ENCODE data around the gene ZSCAN21. TPM values are rescaled to one million over a fixed set of nuclear protein-coding genes. Genes with fewer than 3 reads are reported as not detected.

Gene ZSCAN21
- 10 to 100 TPM; 12.8 to 21.8 (median 13.0) TPM for total RNA-seq

DNA sequence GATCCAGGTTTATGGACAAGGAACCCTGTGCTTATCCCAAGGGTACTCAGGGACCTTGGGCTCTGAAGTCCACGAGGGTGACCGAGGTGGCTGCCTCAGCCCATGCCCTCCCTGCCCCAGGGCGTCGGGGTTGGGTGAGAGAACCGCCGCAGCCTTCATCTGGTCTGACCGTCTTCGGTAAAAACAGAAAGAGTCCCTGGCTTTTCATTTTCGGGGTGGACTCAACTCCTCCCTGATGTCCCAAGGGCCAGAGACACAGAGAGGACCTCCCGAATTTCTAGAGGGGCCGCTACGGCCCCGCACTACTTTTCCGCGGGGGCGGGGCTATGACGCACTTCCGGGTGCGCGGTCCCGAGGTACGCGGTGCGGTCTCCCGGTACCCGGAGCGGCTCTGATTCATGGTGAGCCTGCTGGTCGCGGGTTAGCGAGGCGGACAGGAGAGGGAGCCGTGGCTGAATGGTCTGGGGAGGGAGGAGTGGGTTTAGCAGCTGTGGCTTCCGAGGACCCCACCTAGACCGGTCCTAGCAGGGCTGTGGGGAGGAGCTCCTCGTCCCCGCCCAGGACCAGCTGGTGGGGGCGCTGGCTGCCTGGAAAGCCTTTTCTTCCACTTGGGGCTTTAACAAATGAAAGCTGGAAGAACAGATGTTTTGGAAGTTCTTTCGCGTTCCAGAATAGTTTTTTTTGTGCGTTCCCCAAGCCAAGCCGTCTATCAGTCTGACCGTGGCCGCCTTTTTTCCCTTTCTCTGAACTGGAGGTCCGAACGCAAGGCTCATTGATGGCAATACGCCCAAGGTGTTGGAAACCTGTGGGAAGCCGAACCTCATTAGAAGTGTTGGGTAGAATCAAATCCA is at the start of gene ZSCAN21:
Gene ZSCAN21 (plus strand): TSS at position 334 of the 851 bp plus-strand sequence. CDS start 7,233 bp downstream, outside the sequence.
- peak within 1 kb of the TSS; percentile 98 to 99 for H3K27ac ChIP-seq
- no peaks in the 10 kb centered on the region for H3K36me3 ChIP-seq
- DNase-seq (ENCODE audit: low spot score in 2 of 2): peak; percentile 76 to 78
- H3K9me3 ChIP-seq: no peaks in the 10 kb centered on the region
- H3K27me3 ChIP-seq: no peaks in the 10 kb centered on the region
- H3K4me3 ChIP-seq: peak within 1 kb of the TSS; percentile 83 to 93 (median 84)
- intact Hi-C loops (cut with DNase I; ENCODE audit: low total_unique reads): no loop called here
- peak; percentile 85 for TF ChIP-seq POLR2A (IDR thresholded peaks at IDR 0.05)
- TF ChIP-seq, protein P1, sequence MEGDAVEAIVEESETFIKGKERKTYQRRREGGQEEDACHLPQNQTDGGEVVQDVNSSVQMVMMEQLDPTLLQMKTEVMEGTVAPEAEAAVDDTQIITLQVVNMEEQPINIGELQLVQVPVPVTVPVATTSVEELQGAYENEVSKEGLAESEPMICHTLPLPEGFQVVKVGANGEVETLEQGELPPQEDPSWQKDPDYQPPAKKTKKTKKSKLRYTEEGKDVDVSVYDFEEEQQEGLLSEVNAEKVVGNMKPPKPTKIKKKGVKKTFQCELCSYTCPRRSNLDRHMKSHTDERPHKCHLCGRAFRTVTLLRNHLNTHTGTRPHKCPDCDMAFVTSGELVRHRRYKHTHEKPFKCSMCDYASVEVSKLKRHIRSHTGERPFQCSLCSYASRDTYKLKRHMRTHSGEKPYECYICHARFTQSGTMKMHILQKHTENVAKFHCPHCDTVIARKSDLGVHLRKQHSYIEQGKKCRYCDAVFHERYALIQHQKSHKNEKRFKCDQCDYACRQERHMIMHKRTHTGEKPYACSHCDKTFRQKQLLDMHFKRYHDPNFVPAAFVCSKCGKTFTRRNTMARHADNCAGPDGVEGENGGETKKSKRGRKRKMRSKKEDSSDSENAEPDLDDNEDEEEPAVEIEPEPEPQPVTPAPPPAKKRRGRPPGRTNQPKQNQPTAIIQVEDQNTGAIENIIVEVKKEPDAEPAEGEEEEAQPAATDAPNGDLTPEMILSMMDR (IDR thresholded peaks at IDR 0.05): peak in 2 of 3 donors; percentile 12 to 18
- TF ChIP-seq POLR2AphosphoS5 (IDR thresholded peaks at IDR 0.05): peak; percentile 89 to 93 (median 90)
- H3K4me1 ChIP-seq: peaks cover 0 to 6% of the 10 kb centered on the region in 2 donors

DNA sequence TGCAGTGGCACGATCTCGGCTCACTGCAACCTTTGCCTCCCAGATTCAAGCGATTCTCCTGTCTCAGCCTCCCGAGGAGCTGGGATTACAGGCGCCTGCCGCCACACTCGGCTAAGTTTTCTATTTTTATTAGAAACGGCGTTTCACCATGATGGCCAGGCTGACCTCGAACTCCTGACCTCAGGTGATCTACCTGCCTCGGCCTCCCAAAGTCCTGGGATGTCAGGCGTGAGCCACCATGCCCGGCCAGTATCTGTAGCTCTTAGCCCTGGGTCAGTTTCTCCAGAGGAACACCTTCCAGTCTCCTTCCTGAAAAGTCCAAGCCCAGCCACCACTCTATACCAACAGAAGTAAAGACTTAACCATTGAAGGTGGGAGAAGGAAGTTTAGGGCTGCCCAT is 49.3 kb upstream of the ZSCAN21 start:
- Histone ChIP-seq H3K36me3 (no peaks in the 10 kb centered on the region), H3K4me3 (no peak overlapping the region), H3K9me3 (no peaks in the 10 kb centered on the region), H3K27ac (no peak overlapping the region), H3K4me1 (no peaks in the 10 kb centered on the region), H3K27me3 (no peaks in the 10 kb centered on the region)
- TF ChIP-seq, protein P1 (IDR thresholded peaks at IDR 0.05): no peak
- TF ChIP-seq POLR2AphosphoS5 (IDR thresholded peaks at IDR 0.05) (no peak), POLR2A (IDR thresholded peaks at IDR 0.05) (no peak)
- intact Hi-C loops (cut with DNase I; ENCODE audit: low total_unique reads): no loop called here
- no peak for DNase-seq (ENCODE audit: low spot score in 2 of 2)

DNA sequence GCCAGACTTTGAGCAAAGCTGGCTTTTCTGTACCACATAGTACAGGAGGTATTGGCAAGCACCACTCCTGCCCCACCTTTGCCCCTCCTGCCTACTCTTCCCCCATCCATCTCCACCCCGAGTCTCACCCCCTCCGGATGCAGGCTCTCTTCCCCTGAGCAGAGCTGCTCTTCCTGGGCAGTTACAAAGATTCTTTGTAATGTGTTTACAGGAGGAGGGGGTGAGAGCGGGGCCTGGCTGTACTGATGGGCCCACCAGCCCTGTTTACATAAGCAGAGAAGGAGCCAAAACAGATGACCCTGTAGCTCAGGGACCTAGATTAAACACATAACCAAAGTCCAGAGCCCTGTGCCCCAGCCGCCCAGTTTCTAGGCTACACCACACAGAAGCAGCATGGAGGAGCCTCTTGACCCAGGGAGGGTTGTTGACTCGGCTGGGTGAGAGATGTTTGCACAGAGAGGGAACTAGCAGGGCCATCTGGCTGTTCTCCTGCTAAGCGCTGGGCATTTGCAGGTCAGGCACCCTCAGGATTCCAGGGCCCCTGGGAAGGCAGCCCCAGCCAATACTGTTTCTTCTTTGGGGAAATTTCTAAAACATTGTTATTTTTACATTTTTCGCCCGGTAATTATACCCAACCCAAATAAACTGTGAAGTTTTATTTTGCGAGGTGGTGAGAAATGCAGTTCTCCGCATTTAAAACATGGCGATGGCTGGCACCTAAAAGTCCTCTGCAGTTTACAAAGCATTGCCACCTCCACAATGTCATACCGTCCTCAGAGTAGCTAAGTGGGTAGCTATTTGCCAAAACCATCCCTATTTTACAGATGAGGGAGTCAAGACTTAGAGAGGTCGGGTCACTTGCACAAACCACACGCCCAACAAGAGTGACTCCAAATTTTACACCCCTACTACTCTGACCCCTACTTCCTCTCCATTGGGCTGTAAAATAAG is 45.6 kb upstream of the ZSCAN21 start:
- Histone ChIP-seq H3K36me3 (no peaks in the 10 kb centered on the region), H3K4me1 (no peaks in the 10 kb centered on the region), H3K9me3 (no peaks in the 10 kb centered on the region), H3K27me3 (no peaks in the 10 kb centered on the region), H3K27ac (peak overlapping the region; percentile 45 to 70), H3K4me3 (no peak overlapping the region)
- TF ChIP-seq POLR2AphosphoS5 (IDR thresholded peaks at IDR 0.05): no peak
- TF ChIP-seq, protein P1 (IDR thresholded peaks at IDR 0.05): no peak
- TF ChIP-seq POLR2A (IDR thresholded peaks at IDR 0.05): no peak
- intact Hi-C loops (cut with DNase I; ENCODE audit: low total_unique reads): no loop called here
- peak in 1 of 2 donors; percentile 69 for DNase-seq (ENCODE audit: low spot score in 2 of 2)

- Histone ChIP-seq H3K9me3 (no peaks in the 10 kb centered on the region), H3K36me3 (no peaks in the 10 kb centered on the region), H3K27ac (peak overlapping the region; percentile 70 to 78), H3K4me3 (no peak overlapping the region), H3K27me3 (no peaks in the 10 kb centered on the region), H3K4me1 (peaks cover 0 to 5% of the 10 kb centered on the region in 2 donors)
- intact Hi-C loops (cut with DNase I; ENCODE audit: low total_unique reads): no loop called here
- TF ChIP-seq POLR2AphosphoS5 (IDR thresholded peaks at IDR 0.05) (no peak), POLR2A (IDR thresholded peaks at IDR 0.05) (no peak)
- TF ChIP-seq, protein P1 (IDR thresholded peaks at IDR 0.05): no peak
- DNase-seq (ENCODE audit: low spot score in 2 of 2): peak in 1 of 2 donors; percentile 48
Measured at GRCh38 chr7:100007887-100008286, 41.7 kb upstream of the ZSCAN21 start.
